ENCODE data around the gene PPP2R2B. TPM values are rescaled to one million over a fixed set of nuclear protein-coding genes. Genes with fewer than 3 reads are reported as not detected.

PPP2R2B gene
- total and polyA plus RNA-seq, 4 donors = 2.0 to 27.3 (median 12.0) TPM

DNA sequence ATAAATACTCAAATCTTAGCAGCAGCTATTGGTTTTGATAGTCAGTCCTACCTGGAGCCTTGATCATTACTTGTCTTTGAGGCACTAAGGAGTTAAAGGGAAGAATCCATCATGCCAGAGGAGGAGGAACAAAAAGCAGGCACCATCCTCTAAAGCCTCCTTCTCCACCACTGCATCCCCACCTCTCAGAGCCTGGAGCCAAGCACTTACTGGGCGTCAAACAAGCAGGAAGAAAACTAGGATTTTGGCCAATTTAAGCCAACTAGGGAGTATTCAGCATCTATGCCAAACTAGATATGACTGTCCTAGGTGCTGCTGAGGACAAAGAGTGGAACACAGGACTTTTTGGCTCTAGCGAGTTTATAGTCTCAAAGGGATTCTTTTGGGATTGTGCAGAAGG is 152.5 kb downstream of the PPP2R2B start:
- no peaks in the 10 kb centered on the region for H3K36me3 ChIP-seq (ENCODE audit: control insufficient read depth in 1 of 2, insufficient read depth in 2 of 2, low read length in 1 of 2)
- no peak overlapping the region for H3K4me3 ChIP-seq (ENCODE audit: low read length in 2 of 2)
- no peak for ATAC-seq (ENCODE audit: low FRiP score)
- intact Hi-C loops (cut with DNase I) = loop anchor here in 1 of 2 donors (5.0 kb wide), 1 partner anchor 66 kb away; no protein-coding TSS in a partner anchor
- no peak for DNase-seq
- H3K9me3 ChIP-seq (ENCODE audit: control insufficient read depth, low read length) = no peaks in the 10 kb centered on the region
- peaks cover 0 to 5% of the 10 kb centered on the region in 2 donors for H3K4me1 ChIP-seq (ENCODE audit: control insufficient read depth in 1 of 2, insufficient read depth in 2 of 2, low read length in 2 of 2)
- 8 to 15% methylated on average over 2 of the region's 2 CpGs for WGBS, 2 donors
- H3K27me3 ChIP-seq (ENCODE audit: control insufficient read depth in 1 of 2, insufficient read depth in 2 of 2, low read length in 1 of 2) = no peaks in the 10 kb centered on the region
- H3K27ac ChIP-seq (ENCODE audit: low read depth in 1 of 2, low read length in 2 of 2) = no peak overlapping the region

DNA sequence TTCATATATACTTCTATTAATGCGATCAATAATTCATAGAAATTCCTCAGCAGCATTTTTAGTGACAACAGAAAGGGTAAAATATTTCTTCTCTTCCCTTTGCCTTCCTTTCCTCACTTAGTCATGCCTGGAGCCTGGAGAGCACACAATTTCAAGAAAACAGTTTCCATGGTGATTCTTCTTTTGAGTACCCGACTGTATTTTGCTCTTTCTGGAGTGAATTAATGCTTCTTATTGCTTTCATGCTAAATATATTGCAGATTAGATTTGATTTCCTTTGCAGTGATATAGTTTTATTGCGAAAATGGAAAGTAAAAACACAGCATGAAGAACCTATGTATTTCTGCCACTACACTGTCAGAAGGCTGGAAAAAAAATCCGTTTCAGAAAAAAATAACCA is 153.5 kb downstream of the PPP2R2B start:
- no peak for ATAC-seq (ENCODE audit: low FRiP score)
- H3K27me3 ChIP-seq (ENCODE audit: control insufficient read depth in 1 of 2, insufficient read depth in 2 of 2, low read length in 1 of 2) = no peaks in the 10 kb centered on the region
- no peaks in the 10 kb centered on the region for H3K9me3 ChIP-seq (ENCODE audit: control insufficient read depth, low read length)
- peaks cover 0 to 5% of the 10 kb centered on the region in 2 donors for H3K4me1 ChIP-seq (ENCODE audit: control insufficient read depth in 1 of 2, insufficient read depth in 2 of 2, low read length in 2 of 2)
- no peak overlapping the region for H3K4me3 ChIP-seq (ENCODE audit: low read length in 2 of 2)
- H3K36me3 ChIP-seq (ENCODE audit: control insufficient read depth in 1 of 2, insufficient read depth in 2 of 2, low read length in 1 of 2) = no peaks in the 10 kb centered on the region
- WGBS, 2 donors = 56 to 60% methylated on average over 4 of the region's 4 CpGs
- no peak for DNase-seq
- intact Hi-C loops (cut with DNase I) = loop anchor here in 1 of 2 donors (5.0 kb wide), 1 partner anchor 67 kb away; no protein-coding TSS in a partner anchor
- H3K27ac ChIP-seq (ENCODE audit: low read depth in 1 of 2, low read length in 2 of 2) = no peak overlapping the region

DNA sequence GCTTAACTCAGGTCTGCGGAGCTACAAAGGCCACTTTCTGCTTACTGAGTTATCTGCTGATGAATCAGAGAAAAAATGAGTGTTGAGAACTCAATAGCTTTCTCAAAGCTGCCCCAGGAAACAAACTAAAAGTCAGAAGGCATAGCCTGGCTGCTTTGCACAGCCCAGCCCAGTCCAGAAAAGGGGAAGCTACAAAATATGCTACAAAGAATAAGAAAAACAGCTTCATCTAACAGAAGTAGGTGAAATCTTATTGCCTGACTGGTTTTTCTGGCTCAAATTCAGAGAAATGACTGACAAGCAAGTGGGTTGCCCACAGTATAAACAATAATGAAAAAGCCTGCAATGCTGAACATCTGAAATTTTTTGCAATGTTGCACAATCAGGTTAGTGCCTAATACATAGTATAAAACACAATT is 156.2 kb downstream of the PPP2R2B start:
- no peak for DNase-seq
- ATAC-seq (ENCODE audit: low FRiP score) = no peak
- Histone ChIP-seq H3K9me3 (ENCODE audit: control insufficient read depth, low read length) (no peaks in the 10 kb centered on the region), H3K4me3 (ENCODE audit: low read length in 2 of 2) (no peak overlapping the region), H3K36me3 (ENCODE audit: control insufficient read depth in 1 of 2, insufficient read depth in 2 of 2, low read length in 1 of 2) (no peaks in the 10 kb centered on the region), H3K27me3 (ENCODE audit: control insufficient read depth in 1 of 2, insufficient read depth in 2 of 2, low read length in 1 of 2) (no peaks in the 10 kb centered on the region), H3K4me1 (ENCODE audit: control insufficient read depth in 1 of 2, insufficient read depth in 2 of 2, low read length in 2 of 2) (peaks cover 5 to 7% of the 10 kb centered on the region in 2 donors), H3K27ac (ENCODE audit: low read depth in 1 of 2, low read length in 2 of 2) (no peak overlapping the region)
- intact Hi-C loops (cut with DNase I) = no loop called here
- 72 to 88% methylated on average over 1 of the region's 1 CpG for WGBS, 2 donors

DNA sequence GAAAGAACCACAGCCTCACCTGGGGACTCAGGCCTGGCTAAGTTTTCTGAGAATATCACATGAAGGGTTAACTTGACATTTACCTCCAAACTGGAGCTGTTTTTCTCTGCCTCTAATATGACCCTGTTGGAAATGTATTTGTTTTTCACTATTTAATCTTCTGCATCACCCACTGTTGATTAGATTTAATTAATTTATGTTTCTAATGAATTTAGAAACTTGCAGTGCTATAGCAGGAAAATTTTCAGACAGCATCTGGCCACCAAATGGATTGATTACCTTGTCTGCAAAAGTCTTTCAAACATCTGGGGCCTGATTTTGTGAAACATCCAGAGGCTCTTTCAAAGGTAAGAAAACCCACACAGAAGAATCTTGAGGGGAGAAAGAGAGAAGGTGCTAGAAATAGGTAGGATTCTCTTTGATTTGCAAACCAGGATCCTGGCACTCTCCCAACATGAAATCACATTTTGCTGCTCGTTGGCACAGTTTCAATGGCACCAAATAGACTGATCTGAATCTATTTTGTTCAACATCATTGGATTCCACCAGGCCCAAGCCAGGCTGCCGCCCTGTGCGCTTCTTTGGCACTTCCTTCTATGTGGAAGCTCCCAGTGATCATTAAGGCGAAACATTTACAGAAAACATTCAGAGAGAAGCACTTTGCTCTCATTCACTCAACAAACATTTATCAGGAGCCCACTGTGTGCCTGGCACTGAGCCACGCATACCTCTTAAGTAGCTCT is 157.3 kb downstream of the PPP2R2B start:
- H3K4me1 ChIP-seq (ENCODE audit: control insufficient read depth in 1 of 2, insufficient read depth in 2 of 2, low read length in 2 of 2) = peaks cover 3 to 11% of the 10 kb centered on the region in 2 donors
- no peak for ATAC-seq (ENCODE audit: low FRiP score)

DNA sequence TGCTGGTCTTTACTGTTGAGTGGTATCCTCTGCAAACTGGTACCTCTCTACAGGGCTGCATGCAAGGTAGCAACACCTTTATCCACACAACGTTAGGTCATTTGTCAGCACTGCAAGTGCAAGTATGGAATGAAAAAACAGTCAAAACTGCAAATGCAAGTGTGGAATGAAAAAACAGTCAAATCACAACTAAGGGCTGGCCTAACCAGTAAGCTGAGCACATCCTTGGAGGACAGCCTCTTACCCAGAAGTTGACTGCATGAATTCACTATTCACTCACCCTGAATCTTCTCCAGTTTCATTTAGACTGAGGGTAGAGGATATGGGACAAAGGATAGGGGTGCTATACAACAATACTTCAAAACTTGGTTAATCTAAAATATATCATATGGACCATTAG is 158.4 kb downstream of the PPP2R2B start:
- intact Hi-C loops (cut with DNase I) = no loop called here
- Histone ChIP-seq H3K36me3 (ENCODE audit: control insufficient read depth in 1 of 2, insufficient read depth in 2 of 2, low read length in 1 of 2) (no peaks in the 10 kb centered on the region), H3K9me3 (ENCODE audit: control insufficient read depth, low read length) (no peaks in the 10 kb centered on the region), H3K4me1 (ENCODE audit: control insufficient read depth in 1 of 2, insufficient read depth in 2 of 2, low read length in 2 of 2) (peaks cover 1 to 11% of the 10 kb centered on the region in 2 donors), H3K4me3 (ENCODE audit: low read length in 2 of 2) (no peak overlapping the region), H3K27me3 (ENCODE audit: control insufficient read depth in 1 of 2, insufficient read depth in 2 of 2, low read length in 1 of 2) (no peaks in the 10 kb centered on the region), H3K27ac (ENCODE audit: low read depth in 1 of 2, low read length in 2 of 2) (no peak overlapping the region)
- DNase-seq (no peak), ATAC-seq (ENCODE audit: low FRiP score) (no peak)
- 47 to 48% methylated on average over 1 of the region's 1 CpG for WGBS, 2 donors

More for the DNA sequence above, 157.3 kb downstream of the PPP2R2B start:
- Histone ChIP-seq H3K9me3 (ENCODE audit: control insufficient read depth, low read length) (no peaks in the 10 kb centered on the region), H3K36me3 (ENCODE audit: control insufficient read depth in 1 of 2, insufficient read depth in 2 of 2, low read length in 1 of 2) (no peaks in the 10 kb centered on the region), H3K27ac (ENCODE audit: low read depth in 1 of 2, low read length in 2 of 2) (no peak overlapping the region), H3K27me3 (ENCODE audit: control insufficient read depth in 1 of 2, insufficient read depth in 2 of 2, low read length in 1 of 2) (no peaks in the 10 kb centered on the region), H3K4me3 (ENCODE audit: low read length in 2 of 2) (no peak overlapping the region)
- 70 to 76% methylated on average over 5 of the region's 5 CpGs for WGBS, 2 donors
- intact Hi-C loops (cut with DNase I) = no loop called here
- DNase-seq = no peak

DNA sequence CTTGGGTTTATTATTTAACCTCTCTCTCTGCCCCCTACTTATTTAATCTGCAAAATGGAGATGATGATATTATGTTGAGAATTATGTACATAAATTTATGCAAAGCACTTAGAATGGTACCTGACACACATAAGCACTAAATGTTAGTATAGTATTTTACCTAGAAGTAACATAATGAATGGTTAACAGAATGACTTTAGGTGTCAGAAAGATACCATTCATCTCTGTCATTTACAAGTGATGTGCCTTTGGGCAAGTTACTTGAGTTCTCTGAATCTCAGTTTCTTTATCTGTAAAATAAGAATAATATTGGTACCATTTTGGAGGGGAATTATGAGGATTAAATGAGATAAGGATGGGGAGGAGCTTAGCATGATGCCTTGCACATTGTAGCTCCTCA is 159.4 kb downstream of the PPP2R2B start:
- ATAC-seq (ENCODE audit: low FRiP score) (no peak), DNase-seq (no peak)
- H3K36me3 ChIP-seq (ENCODE audit: control insufficient read depth in 1 of 2, insufficient read depth in 2 of 2, low read length in 1 of 2) = no peaks in the 10 kb centered on the region
- intact Hi-C loops (cut with DNase I) = no loop called here
- H3K27me3 ChIP-seq (ENCODE audit: control insufficient read depth in 1 of 2, insufficient read depth in 2 of 2, low read length in 1 of 2) = no peaks in the 10 kb centered on the region
- no peaks in the 10 kb centered on the region for H3K9me3 ChIP-seq (ENCODE audit: control insufficient read depth, low read length)
- peaks cover 1 to 11% of the 10 kb centered on the region in 2 donors for H3K4me1 ChIP-seq (ENCODE audit: control insufficient read depth in 1 of 2, insufficient read depth in 2 of 2, low read length in 2 of 2)
- no peak overlapping the region for H3K27ac ChIP-seq (ENCODE audit: low read depth in 1 of 2, low read length in 2 of 2)
- H3K4me3 ChIP-seq (ENCODE audit: low read length in 2 of 2) = no peak overlapping the region

DNA sequence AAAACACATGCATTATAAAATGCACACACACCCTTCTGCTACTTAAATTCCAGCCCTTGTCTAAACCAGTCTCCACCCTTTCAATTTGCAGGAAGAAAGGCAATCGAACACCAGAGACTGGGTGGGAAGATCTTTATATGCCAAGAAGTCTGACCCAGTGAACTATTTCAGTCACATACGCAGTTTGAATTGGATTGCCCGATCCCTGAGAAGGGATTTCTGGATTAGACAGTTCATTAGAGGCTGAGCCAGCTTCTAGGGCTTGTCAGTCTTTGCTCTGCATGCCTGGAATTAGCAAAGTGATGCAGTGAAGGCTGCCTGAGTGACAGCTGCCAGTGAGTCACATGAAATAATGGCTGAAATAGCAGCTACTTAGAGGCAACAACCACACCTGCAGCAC is 159.9 kb downstream of the PPP2R2B start:
- Histone ChIP-seq H3K36me3 (ENCODE audit: control insufficient read depth in 1 of 2, insufficient read depth in 2 of 2, low read length in 1 of 2) (peaks cover 0 to 3% of the 10 kb centered on the region in 2 donors), H3K4me3 (ENCODE audit: low read length in 2 of 2) (no peak overlapping the region), H3K9me3 (ENCODE audit: control insufficient read depth, low read length) (no peaks in the 10 kb centered on the region), H3K27ac (ENCODE audit: low read depth in 1 of 2, low read length in 2 of 2) (no peak overlapping the region), H3K27me3 (ENCODE audit: control insufficient read depth in 1 of 2, insufficient read depth in 2 of 2, low read length in 1 of 2) (no peaks in the 10 kb centered on the region), H3K4me1 (ENCODE audit: control insufficient read depth in 1 of 2, insufficient read depth in 2 of 2, low read length in 2 of 2) (peaks cover 1 to 11% of the 10 kb centered on the region in 2 donors)
- DNase-seq = no peak
- ATAC-seq (ENCODE audit: low FRiP score) = no peak
- intact Hi-C loops (cut with DNase I) = no loop called here
- WGBS, 2 donors = 29 to 39% methylated on average over 3 of the region's 3 CpGs

DNA sequence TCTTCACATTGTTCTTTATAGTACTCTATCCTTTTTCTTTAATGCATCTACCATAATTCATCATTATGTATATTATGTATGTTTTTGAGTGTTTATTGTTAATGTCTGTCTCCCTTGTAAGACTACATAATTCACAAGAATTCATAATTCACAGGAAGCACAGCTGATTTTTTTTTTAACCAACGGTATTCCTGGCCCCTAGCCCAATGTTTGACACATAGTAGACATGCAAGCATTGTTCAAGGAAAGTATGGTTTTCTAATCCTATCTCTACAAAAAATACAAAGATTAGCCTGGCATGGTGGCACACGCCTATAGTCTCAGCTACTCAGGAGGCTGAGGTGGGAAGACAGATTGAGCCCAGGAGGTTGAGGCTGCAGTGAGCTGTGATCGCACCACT is 160.6 kb downstream of the PPP2R2B start:
- no peaks in the 10 kb centered on the region for H3K9me3 ChIP-seq (ENCODE audit: control insufficient read depth, low read length)
- no peak overlapping the region for H3K27ac ChIP-seq (ENCODE audit: low read depth in 1 of 2, low read length in 2 of 2)
- H3K27me3 ChIP-seq (ENCODE audit: control insufficient read depth in 1 of 2, insufficient read depth in 2 of 2, low read length in 1 of 2) = no peaks in the 10 kb centered on the region
- H3K4me3 ChIP-seq (ENCODE audit: low read length in 2 of 2) = no peak overlapping the region
- H3K36me3 ChIP-seq (ENCODE audit: control insufficient read depth in 1 of 2, insufficient read depth in 2 of 2, low read length in 1 of 2) = peaks cover 0 to 3% of the 10 kb centered on the region in 2 donors
- no peak for ATAC-seq (ENCODE audit: low FRiP score)
- intact Hi-C loops (cut with DNase I) = no loop called here
- no peak for DNase-seq
- WGBS, 2 donors = 61 to 62% methylated on average over 3 of the region's 3 CpGs
- H3K4me1 ChIP-seq (ENCODE audit: control insufficient read depth in 1 of 2, insufficient read depth in 2 of 2, low read length in 2 of 2) = peaks cover 1 to 11% of the 10 kb centered on the region in 2 donors

DNA sequence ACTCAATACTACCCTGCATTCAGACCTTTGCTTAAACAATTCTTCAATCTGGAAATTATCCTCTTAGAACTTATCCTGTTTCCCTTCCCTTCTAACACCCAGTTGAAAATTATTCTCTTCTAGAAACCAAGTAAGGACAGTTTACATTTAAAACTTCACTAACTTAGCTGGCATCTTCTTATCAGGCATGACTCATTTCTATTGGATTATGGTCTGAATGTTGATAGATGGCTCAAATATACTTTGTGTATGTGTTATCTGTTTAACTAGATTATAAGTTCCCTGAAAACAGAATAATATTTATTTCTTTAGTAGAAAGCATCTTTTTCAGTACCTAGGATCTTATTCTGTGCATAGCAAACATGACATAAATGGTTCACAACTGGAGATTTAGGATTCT is 161.9 kb downstream of the PPP2R2B start:
- H3K27me3 ChIP-seq (ENCODE audit: control insufficient read depth in 1 of 2, insufficient read depth in 2 of 2, low read length in 1 of 2) = no peaks in the 10 kb centered on the region
- no peak overlapping the region for H3K27ac ChIP-seq (ENCODE audit: low read depth in 1 of 2, low read length in 2 of 2)
- no peaks in the 10 kb centered on the region for H3K9me3 ChIP-seq (ENCODE audit: control insufficient read depth, low read length)
- intact Hi-C loops (cut with DNase I) = no loop called here
- peaks cover 0 to 11% of the 10 kb centered on the region in 2 donors for H3K4me1 ChIP-seq (ENCODE audit: control insufficient read depth in 1 of 2, insufficient read depth in 2 of 2, low read length in 2 of 2)
- ATAC-seq (ENCODE audit: low FRiP score) (no peak), DNase-seq (no peak)
- H3K36me3 ChIP-seq (ENCODE audit: control insufficient read depth in 1 of 2, insufficient read depth in 2 of 2, low read length in 1 of 2) = peaks cover 0 to 3% of the 10 kb centered on the region in 2 donors
- no peak overlapping the region for H3K4me3 ChIP-seq (ENCODE audit: low read length in 2 of 2)

Data from aorta (tissue), 5 donors.